ENCODE results near the gene HEMK1. TPM values are rescaled to one million over a fixed set of nuclear protein-coding genes. Genes with fewer than 3 reads are reported as not detected.

The HEMK1 gene
- total RNA-seq, 1 experiment from 2014 or later, result 22.2 TPM

GRCh38 chr3:50567386-50568167 lies 1.7 kb upstream of the HEMK1 start, which contains the start of gene C3orf18:
TSS of gene C3orf18 (minus strand) at chr3:50567747. CDS start at chr3:50565699, 2,048 bp downstream.
- Histone ChIP-seq H3K79me2 (ENCODE audit: low read length) (peaks cover 11% of the 10 kb centered on the region), H3K4me3 (ENCODE audit: low read length) (peak within 1 kb of the TSS; percentile 79), H2AFZ (ENCODE audit: low read length) (peak within 1 kb of the TSS; percentile 95), H3K9me3 (ENCODE audit: low read length) (no peaks in the 10 kb centered on the region), H3K27ac (ENCODE audit: low read length) (no peak within 1 kb of the TSS), H3K9ac (ENCODE audit: low read length) (peak within 1 kb of the TSS; percentile 89), H3K27me3 (ENCODE audit: low read length) (no peaks in the 10 kb centered on the region), H3K36me3 (ENCODE audit: low read depth, low read length) (no peaks in the 10 kb centered on the region), H4K20me1 (ENCODE audit: low read length) (no peaks in the 10 kb centered on the region), H3K4me1 (ENCODE audit: insufficient read depth, low read length) (peaks cover 28% of the 10 kb centered on the region), H3K4me2 (ENCODE audit: low read length) (peak within 1 kb of the TSS; percentile 88), H3K9me2 (replicated peaks; ENCODE audit: low read length) (no peaks in the 10 kb centered on the region), H3F3A (ENCODE audit: low read length, unreplicated experiment) (peaks cover 4% of the 10 kb centered on the region)
- ATAC-seq (peak; percentile 77), DNase-seq (peak; percentile 89)
- BruUV-seq (replicated peaks), result no TSS peak
- ChIA-PET CTCF (interaction anchor here (0.6 kb wide), 1 partner anchor 369 kb away, joined by 5 read pairs; no protein-coding TSS in a partner anchor), POLR2A (ENCODE audit: unreplicated experiment) (interaction anchor here (0.6 to 0.7 kb wide), 3 partner anchors 44 to 252 kb away, joined by 3 to 10 read pairs (median 5); no protein-coding TSS in a partner anchor)
- no peak for TF ChIP-seq CTCF (conservative IDR thresholded peaks at IDR 0.05; ENCODE audit: low read depth, low read length)
- TF ChIP-seq EZH2 (IDR thresholded peaks at IDR 0.05; ENCODE audit: low read length, unreplicated experiment), result no peak
- TF ChIP-seq EZH2phosphoT487 (IDR thresholded peaks at IDR 0.05; ENCODE audit: borderline replicate concordance, low read length), result no peak
- intact Hi-C loops (cut with micrococcal nuclease), result no loop called here

GRCh38 chr3:50570508-50571279 lies 1.4 kb downstream of the HEMK1 start:
- Histone ChIP-seq H3K9me3 (ENCODE audit: low read length) (no peaks in the 10 kb centered on the region), H3K79me2 (ENCODE audit: low read length) (peaks cover 11% of the 10 kb centered on the region), H3K4me2 (ENCODE audit: low read length) (peak overlapping the region; percentile 88), H4K20me1 (ENCODE audit: low read length) (no peaks in the 10 kb centered on the region), H3K9me2 (replicated peaks; ENCODE audit: low read length) (no peaks in the 10 kb centered on the region), H3K4me3 (ENCODE audit: low read length) (peak overlapping the region; percentile 79), H3F3A (ENCODE audit: low read length, unreplicated experiment) (peaks cover 4% of the 10 kb centered on the region), H2AFZ (ENCODE audit: low read length) (no peak overlapping the region), H3K36me3 (ENCODE audit: low read depth, low read length) (peaks cover 3% of the 10 kb centered on the region; the same call in 1 of the 2 replicates), H3K27ac (ENCODE audit: low read length) (no peak overlapping the region), H3K4me1 (ENCODE audit: insufficient read depth, low read length) (peaks cover 22% of the 10 kb centered on the region; the same call in 1 of the 2 replicates), H3K9ac (ENCODE audit: low read length) (peak overlapping the region; percentile 89), H3K27me3 (ENCODE audit: low read length) (no peaks in the 10 kb centered on the region)
- DNase-seq (no peak), ATAC-seq (no peak)
- ChIA-PET POLR2A (ENCODE audit: unreplicated experiment) (no interaction called here), CTCF (no interaction called here)
- intact Hi-C loops (cut with micrococcal nuclease), result no loop called here
- TF ChIP-seq EZH2phosphoT487 (IDR thresholded peaks at IDR 0.05; ENCODE audit: borderline replicate concordance, low read length), result no peak
- no peak for TF ChIP-seq EZH2 (IDR thresholded peaks at IDR 0.05; ENCODE audit: low read length, unreplicated experiment)
- TF ChIP-seq CTCF (conservative IDR thresholded peaks at IDR 0.05; ENCODE audit: low read depth, low read length), result no peak
- no TSS peak for BruUV-seq (replicated peaks)
